GM21526 (cell line): ENCODE measurements around the gene COL9A2.

Source experiments
- ATAC-seq: cut with Tn5 transposase; IDR thresholded peaks from one replicate; pipeline ENCODE4 v1.9.1; 2021; ENCODE audit warnings: moderate library complexity; ENCODE audit not compliant: unreplicated experiment, low FRiP score

COL9A2 gene

GRCh38 chr1:40265919-40266318 lies 51.2 kb downstream of the COL9A2 start:
- no peak for ATAC-seq

GRCh38 chr1:40265298-40265697 lies 51.8 kb downstream of the COL9A2 start:
- no peak for ATAC-seq

- no peak for ATAC-seq
Measured at GRCh38 chr1:40264354-40264781, 52.7 kb downstream of the COL9A2 start.

GRCh38 chr1:40258445-40258769 lies 58.7 kb downstream of the COL9A2 start:
- ATAC-seq: no peak

DNA sequence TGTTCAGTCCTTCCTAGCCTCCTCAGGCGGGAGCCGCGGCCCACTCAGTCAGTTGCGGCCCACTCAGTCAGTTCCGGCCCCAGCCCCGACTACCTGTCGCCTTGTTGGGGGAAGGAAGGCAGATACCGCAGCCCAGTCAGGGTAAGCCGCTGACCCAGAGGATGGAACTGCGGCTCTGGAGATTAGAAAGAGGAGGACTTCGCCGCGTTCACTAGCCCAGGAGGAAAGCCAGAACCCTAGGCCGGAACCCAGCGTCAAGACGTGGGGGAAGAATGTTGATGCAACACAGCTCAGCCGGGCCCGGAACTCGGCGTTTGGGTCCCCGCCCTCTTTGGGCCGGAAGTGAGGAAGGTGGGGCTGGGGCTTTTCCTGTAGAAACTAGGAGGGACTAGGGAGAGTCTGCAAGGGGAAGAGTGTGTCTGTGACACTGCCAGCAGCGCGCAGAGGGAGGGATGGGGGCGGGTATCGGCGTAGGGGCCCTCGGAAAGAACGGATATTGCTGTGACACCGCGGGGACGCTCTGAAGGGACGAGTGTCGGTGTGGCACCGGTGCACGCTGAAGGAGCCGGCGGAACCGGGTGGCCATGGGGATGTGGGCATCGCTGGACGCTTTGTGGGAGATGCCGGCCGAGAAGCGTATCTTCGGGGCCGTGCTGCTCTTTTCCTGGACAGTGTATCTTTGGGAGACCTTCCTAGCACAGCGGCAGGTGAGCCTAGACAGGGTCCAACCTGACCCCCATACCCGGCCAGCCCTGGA lies 59.2 kb downstream of the COL9A2 start, which contains the start of gene ZMPSTE24:
Gene ZMPSTE24 (plus strand): TSS at position 549 of the 757 bp plus-strand sequence. CDS start 36 bp downstream, at position 585.
- peak; percentile 84 for ATAC-seq

GRCh38 chr1:40257313-40257687 lies 59.8 kb downstream of the COL9A2 start:
- peak; percentile 1 for ATAC-seq

GRCh38 chr1:40256401-40257084 lies 60.5 kb downstream of the COL9A2 start:
- ATAC-seq: no peak

DNA sequence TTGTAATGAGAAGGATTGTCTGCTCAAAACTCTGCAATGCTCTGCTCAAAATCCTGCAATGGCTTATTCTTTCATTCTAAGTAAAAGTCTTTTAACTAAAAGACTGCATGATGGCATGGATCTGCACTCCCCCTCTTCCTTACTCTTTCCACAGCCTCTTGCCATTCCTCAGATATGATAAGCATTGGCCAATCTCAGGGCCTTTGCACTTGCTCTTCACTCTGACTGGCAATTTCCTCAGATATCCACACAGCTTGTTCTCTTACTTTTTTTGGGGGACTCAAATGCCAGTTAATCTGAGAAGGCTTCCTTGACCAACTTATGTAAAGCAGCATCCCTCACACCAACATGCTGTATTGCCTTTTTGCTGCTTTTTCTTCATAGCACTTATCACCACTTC lies 61.9 kb downstream of the COL9A2 start:
- no peak for ATAC-seq

DNA sequence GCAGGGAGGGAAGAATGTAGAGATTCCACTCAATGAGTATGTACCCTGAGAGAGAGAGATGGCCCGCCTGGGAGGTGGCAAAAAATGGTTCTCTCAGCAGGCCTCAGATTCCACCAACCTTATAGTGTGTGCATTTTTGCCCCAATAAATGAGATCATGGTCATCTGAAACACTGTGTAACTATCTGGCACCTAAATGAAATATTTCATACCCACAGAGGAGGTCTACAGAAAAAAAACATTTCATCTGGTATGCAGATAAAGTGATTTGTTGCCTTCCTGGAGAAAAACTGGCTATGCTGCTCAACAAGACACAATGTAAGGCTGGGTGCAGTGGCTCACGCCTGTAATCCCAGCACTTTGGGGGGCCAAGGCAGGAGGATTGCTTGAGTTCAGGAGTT lies 64.5 kb downstream of the COL9A2 start:
- no peak for ATAC-seq

DNA sequence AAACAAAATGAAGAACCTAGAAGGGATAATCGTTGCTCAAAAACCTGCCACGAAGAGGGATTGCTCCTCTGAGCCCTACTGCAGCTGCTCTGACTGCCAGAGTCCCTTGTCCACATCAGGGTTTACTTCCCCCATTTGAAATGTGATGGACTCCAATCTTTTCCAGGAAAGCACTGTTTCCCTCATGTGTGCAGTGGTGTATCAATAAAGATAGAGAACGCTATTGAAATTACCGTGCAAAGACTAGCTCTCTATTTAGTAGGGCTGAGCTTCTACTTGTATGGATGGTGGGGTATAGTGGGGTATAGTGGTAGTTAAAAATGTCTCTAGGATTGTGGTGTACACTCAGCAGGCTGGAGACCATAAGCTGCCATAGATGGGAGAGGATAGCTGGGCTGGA lies 65.6 kb downstream of the COL9A2 start:
- no peak for ATAC-seq
